Fibroblast of lung (primary cell): Measurements from ENCODE around the gene RNF10.
"Not testable (repeated sequence)": the region's sequence is repeated elsewhere in the genome, so short reads cannot be mapped to it uniquely, and the experiment has no call there.

Experiments used
- CTCF ChIP-seq, 2 donors: IDR thresholded peaks in 1 of 2; conservative IDR thresholded peaks in 1 of 2; 1 replicate in 1 of 2; 2 replicates in 1 of 2; pipeline ENCODE4 v1.5.1; 2011 to 2012; ENCODE audit warnings: low read length in 2 of 2, control low read depth in 1 of 2, inconsistent platforms in 1 of 2, low read depth in 1 of 2, mild to moderate bottlenecking in 1 of 2
- EZH2 ChIP-seq: IDR thresholded peaks from 2 replicates; pipeline ENCODE4 v1.5.1; 2012; ENCODE audit warnings: low read length, control low read depth, mild to moderate bottlenecking; ENCODE audit errors: missing control alignments

DNA sequence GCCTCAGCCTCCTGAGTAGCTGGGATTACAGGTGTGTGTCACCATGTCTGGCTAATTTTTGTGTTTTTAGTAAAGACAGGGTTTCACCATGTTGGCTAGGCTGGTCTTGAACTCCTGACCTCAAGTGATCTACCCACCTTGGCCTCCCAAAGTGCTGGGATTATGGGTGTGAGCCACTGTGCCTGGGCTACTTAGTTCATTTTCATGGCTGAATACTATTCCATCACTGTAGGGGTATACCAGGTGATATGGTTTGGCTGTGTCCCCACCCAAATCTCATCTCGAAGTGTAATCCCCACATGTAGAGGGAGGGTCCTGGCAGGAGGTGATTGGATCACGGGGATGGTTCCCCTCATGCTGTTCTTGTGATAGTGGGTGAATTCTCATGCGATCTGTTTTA is 83.0 kb downstream of the RNF10 start:
- not testable (repeated sequence) for TF ChIP-seq CTCF (conservative IDR thresholded peaks at IDR 0.05 in 1 of 2, IDR thresholded peaks at IDR 0.05 in 1 of 2; ENCODE audit: low read depth in 1 of 2, low read length in 2 of 2); EZH2
